Hepatocyte (in vitro differentiated cells): ENCODE measurements around the gene HDHD5. TPM values are rescaled to one million over a fixed set of nuclear protein-coding genes. Genes with fewer than 3 reads are reported as not detected.

ENCODE experiments used
- DNase-seq: peaks from one replicate; pipeline ENCODE4 v3.0.0-alpha.2; 2016; ENCODE audit warnings: low spot score
- H2AFZ ChIP-seq: fragments of 200-600 bp; sonication (generic); 2 replicates; pipeline ENCODE4 v1.6.0; 2016; ENCODE audit warnings: antibody characterized with exemption, mild to moderate bottlenecking
- H3K27ac ChIP-seq: fragments of 200-600 bp; sonication (generic); 2 replicates; pipeline ENCODE4 v1.5.1; 2016; ENCODE audit warnings: mild to moderate bottlenecking
- H3K27me3 ChIP-seq: fragments of 200-600 bp; sonication (generic); 2 replicates; pipeline ENCODE4 v1.6.1; 2016
- H3K36me3 ChIP-seq: fragments of 200-600 bp; sonication (generic); replicated peaks from 2 replicates; pipeline ENCODE4 v1.5.1; 2016; ENCODE audit warnings: low read depth; ENCODE audit not compliant: insufficient read depth
- H3K4me1 ChIP-seq: fragments of 200-600 bp; sonication (generic); 2 replicates; pipeline ENCODE4 v1.5.1; 2016; ENCODE audit warnings: mild to moderate bottlenecking, moderate library complexity; ENCODE audit not compliant: insufficient read depth
- H3K4me2 ChIP-seq: fragments of 200-600 bp; sonication (generic); 2 replicates; pipeline ENCODE4 v1.6.0; 2016
- H3K4me3 ChIP-seq: fragments of 200-600 bp; sonication (generic); 2 replicates; pipeline ENCODE4 v1.5.1; 2016; ENCODE audit warnings: mild to moderate bottlenecking
- H3K79me2 ChIP-seq: fragments of 200-600 bp; sonication (generic); 2 replicates; pipeline ENCODE4 v1.6.0; 2017; ENCODE audit warnings: mild to moderate bottlenecking
- H3K9me2 ChIP-seq: fragments of 200-600 bp; sonication (generic); replicated peaks from 2 replicates; pipeline ENCODE4 v1.6.0; 2017; ENCODE audit warnings: mild to moderate bottlenecking; ENCODE audit not compliant: insufficient read depth
- H3K9me3 ChIP-seq: fragments of 200-600 bp; sonication (generic); 2 replicates; pipeline ENCODE4 v1.5.1; 2016; ENCODE audit warnings: low read depth, mild to moderate bottlenecking
- H4K20me1 ChIP-seq: fragments of 200-600 bp; sonication (generic); 2 replicates; pipeline ENCODE4 v1.6.0; 2016; ENCODE audit warnings: mild to moderate bottlenecking; ENCODE audit not compliant: insufficient read depth, poor library complexity, severe bottlenecking
- CTCF ChIP-seq: fragments of 200-600 bp; sonication (generic); IDR thresholded peaks from 2 replicates; pipeline ENCODE4 v1.5.1; 2016; ENCODE audit warnings: antibody characterized with exemption, mild to moderate bottlenecking; ENCODE audit not compliant: poor library complexity
- EZH2 ChIP-seq: fragments of 200-600 bp; sonication (generic); IDR thresholded peaks from 2 replicates; pipeline ENCODE4 v1.6.1; 2016; ENCODE audit warnings: antibody characterized with exemption, mild to moderate bottlenecking, borderline replicate concordance
- EZH2phosphoT487 ChIP-seq: fragments of 200-600 bp; sonication (generic); IDR thresholded peaks from one replicate; pipeline ENCODE4 v1.6.1; 2018; ENCODE audit warnings: antibody characterized with exemption, mild to moderate bottlenecking, low read depth, moderate library complexity; ENCODE audit not compliant: unreplicated experiment, severe bottlenecking
- WGBS: methylation state at CpG from one replicate; pipeline ENCODE4 v1.1.6; 2016; ENCODE audit warnings: low lambda C conversion rate; ENCODE audit errors: missing lambda C conversion rate; 5-methylcytosine and 5-hydroxymethylcytosine counted together
- polyA plus RNA-seq: library from polyadenylated mRNA; unstranded; fragments of >200 nt; fragmentation: Nextera tagmentation; extraction: Ambion mirVana; gene quantifications from 2 replicates; pipeline ENCODE4 v1.2.1, GENCODE V29; 2016
- total RNA-seq: library from RNA; depleted of rRNA; stranded (reverse); fragments of >200 nt; gene quantifications from 2 replicates; pipeline ENCODE4 v1.2.3, GENCODE V29; 2014

Gene HDHD5
- total and polyA plus RNA-seq, 2 experiments from 2014 or later, result 32.9 to 53.2 TPM

- Histone ChIP-seq H3K27me3 (no peaks in the 10 kb centered on the region), H3K4me3 (no peak overlapping the region), H2AFZ (no peak overlapping the region), H3K36me3 (no peaks in the 10 kb centered on the region), H3K4me1 (no peaks in the 10 kb centered on the region), H3K4me2 (no peak overlapping the region), H3K27ac (no peak overlapping the region), H3K9me2 (no peaks in the 10 kb centered on the region), H3K79me2 (no peaks in the 10 kb centered on the region), H4K20me1 (no peaks in the 10 kb centered on the region), H3K9me3 (no peaks in the 10 kb centered on the region)
- 81% methylated on average over 12 of the region's 15 CpGs for WGBS
- no peak for TF ChIP-seq EZH2
- TF ChIP-seq EZH2phosphoT487, result no peak
- no peak for TF ChIP-seq CTCF
- no peak for DNase-seq
These were observed 23.8 kb downstream of the HDHD5 start for GRCh38 chr22:17135153-17135760.

GRCh38 chr22:17133137-17133536 is 25.9 kb downstream of the HDHD5 start:
- no peak overlapping the region for H3K4me3 ChIP-seq
- H3K27me3 ChIP-seq, result no peaks in the 10 kb centered on the region
- H3K79me2 ChIP-seq, result no peaks in the 10 kb centered on the region
- H3K9me3 ChIP-seq, result no peaks in the 10 kb centered on the region
- no peak overlapping the region for H2AFZ ChIP-seq
- 95% methylated on average over 7 of the region's 7 CpGs for WGBS
- no peaks in the 10 kb centered on the region for H3K9me2 ChIP-seq
- H3K4me1 ChIP-seq, result no peaks in the 10 kb centered on the region
- H4K20me1 ChIP-seq, result no peaks in the 10 kb centered on the region
- no peak for TF ChIP-seq EZH2
- TF ChIP-seq EZH2phosphoT487, result no peak
- TF ChIP-seq CTCF, result no peak
- H3K36me3 ChIP-seq, result no peaks in the 10 kb centered on the region
- no peak overlapping the region for H3K4me2 ChIP-seq
- no peak for DNase-seq
- H3K27ac ChIP-seq, result no peak overlapping the region

GRCh38 chr22:17132112-17132511 is 27.0 kb downstream of the HDHD5 start:
- no peak overlapping the region for H3K4me3 ChIP-seq
- H4K20me1 ChIP-seq, result no peaks in the 10 kb centered on the region
- H3K36me3 ChIP-seq, result no peaks in the 10 kb centered on the region
- H3K9me3 ChIP-seq, result no peaks in the 10 kb centered on the region
- TF ChIP-seq EZH2, result no peak
- no peak for TF ChIP-seq EZH2phosphoT487
- no peak for TF ChIP-seq CTCF
- no peaks in the 10 kb centered on the region for H3K4me1 ChIP-seq
- no peaks in the 10 kb centered on the region for H3K27me3 ChIP-seq
- no peak overlapping the region for H3K4me2 ChIP-seq
- DNase-seq, result no peak
- no peak overlapping the region for H3K27ac ChIP-seq
- H2AFZ ChIP-seq, result no peak overlapping the region
- no peaks in the 10 kb centered on the region for H3K9me2 ChIP-seq
- WGBS, result 67% methylated on average over 2 of the region's 2 CpGs
- H3K79me2 ChIP-seq, result no peaks in the 10 kb centered on the region
